GM12878 (cell line): ENCODE data around the gene CLTCL1. TPM values are rescaled to one million over a fixed set of nuclear protein-coding genes. Genes with fewer than 3 reads are reported as not detected.

Experiments used
- ATAC-seq: fragments of 200-7000 bp; cut with Tn5 transposase; 3 replicates; pipeline ENCODE4 v1.9.1; 2020; ENCODE audit warnings: mild to moderate bottlenecking, moderate library complexity
- BruUV-seq: library from RNA; stranded (reverse); fragments of 400-500 nt; replicated peaks from 2 replicates; lab custom pipeline; 2021; lab: Mats Ljungman, UMichigan
- CTCF ChIA-PET: fragments of 300-600 bp; sonication (Branson Sonifier 250); formaldehyde crosslinking; extraction: SDS; loops from one replicate; lab custom pipeline; 2021; ENCODE audit warnings: inconsistent platforms; lab: Yijun Ruan, JAX
- POLR2A ChIA-PET: fragments of 350-600 bp; formaldehyde crosslinking; extraction: SDS; loops from one replicate; lab custom pipeline; 2021; ENCODE audit warnings: inconsistent platforms; lab: Charles Lee
- RAD21 ChIA-PET: fragments of 300-600 bp; sonication (Branson Sonifier 250); formaldehyde crosslinking; loops from one replicate; lab custom pipeline; 2023; ENCODE audit warnings: antibody characterized with exemption; ENCODE audit not compliant: unreplicated experiment; lab: Charles Lee
- SMC1A ChIA-PET: fragments of 300-600 bp; sonication (Branson Sonifier 250); formaldehyde crosslinking; loops from one replicate; lab custom pipeline; 2023; ENCODE audit not compliant: unreplicated experiment, uncharacterized antibody; lab: Charles Lee
- DNase-seq: peaks from one replicate; pipeline ENCODE4 v3.0.0-alpha.2; 2011; ENCODE audit warnings: low read depth, low spot score
- FAIRE-seq: peaks from 3 replicates; lab custom pipeline; 2011; peaks lifted over from hg19 to GRCh38; lab: Jason Lieb, UNC
- H2AFZ ChIP-seq: 2 replicates; pipeline ENCODE4 v1.6.0; 2011; ENCODE audit warnings: low read depth, low read length, control low read depth; ENCODE audit not compliant: control insufficient read depth
- H3K27ac ChIP-seq: 2 replicates; pipeline ENCODE4 v1.5.1; 2011; ENCODE audit warnings: control low read depth; ENCODE audit not compliant: control insufficient read depth, insufficient read depth
- H3K27me3 ChIP-seq, 2 experiments: replicated peaks in 1 of 2; 2 replicates each; pipeline versions ENCODE4 v1.6.0 to v1.6.1; 2011; ENCODE audit warnings: low read length in 1 of 2; ENCODE audit not compliant: control insufficient read depth in 2 of 2, insufficient read depth in 2 of 2
- H3K36me3 ChIP-seq, 2 experiments: 2 replicates each; pipeline ENCODE4 v1.5.1; 2011; ENCODE audit warnings: low read length in 1 of 2; ENCODE audit not compliant: control insufficient read depth in 2 of 2, insufficient read depth in 2 of 2
- H3K4me1 ChIP-seq: 2 replicates; pipeline ENCODE4 v1.6.1; 2011; ENCODE audit warnings: mild to moderate bottlenecking, low read length, moderate library complexity, mixed read lengths; ENCODE audit not compliant: control insufficient read depth, insufficient read depth
- H3K4me2 ChIP-seq: 2 replicates; pipeline ENCODE4 v1.6.0; 2011; ENCODE audit warnings: control low read depth; ENCODE audit not compliant: control insufficient read depth, insufficient read depth
- H3K4me3 ChIP-seq: fragments of 200-600 bp; sonication (generic); 2 replicates; pipeline ENCODE4 v1.5.1; 2016
- H3K79me2 ChIP-seq: 2 replicates; pipeline ENCODE4 v1.6.0; 2011; ENCODE audit warnings: low read length; ENCODE audit not compliant: control insufficient read depth, insufficient read depth
- H3K9ac ChIP-seq: 2 replicates; pipeline ENCODE4 v1.8.0; 2011; ENCODE audit warnings: low read length, control low read depth, mixed read lengths; ENCODE audit not compliant: control insufficient read depth, insufficient read depth
- H3K9me3 ChIP-seq: replicated peaks from 3 replicates; pipeline ENCODE4 v1.5.1; 2011; ENCODE audit warnings: mild to moderate bottlenecking, low read length; ENCODE audit not compliant: control insufficient read depth, insufficient read depth
- H4K20me1 ChIP-seq: 2 replicates; pipeline ENCODE4 v1.6.0; 2011; ENCODE audit not compliant: control insufficient read depth, insufficient read depth
- ASH2L ChIP-seq: fragments of 300-600, 200-600 bp; sonication (generic); IDR thresholded peaks from 2 replicates; pipeline ENCODE4 v1.6.1; 2017; ENCODE audit warnings: low read depth, mild to moderate bottlenecking, borderline replicate concordance
- BRCA1 ChIP-seq: IDR thresholded peaks from 2 replicates; pipeline ENCODE4 v1.6.1; 2011; ENCODE audit warnings: low read depth, low read length, improper control_type of control experiment
- MXI1 ChIP-seq: fragments of 150-350 bp; IDR thresholded peaks from 2 replicates; pipeline ENCODE4 v1.6.1; 2011; ENCODE audit warnings: low read depth, mild to moderate bottlenecking, inconsistent platforms, low read length, improper control_type of control experiment
- MYC ChIP-seq: IDR thresholded peaks from 2 replicates; pipeline ENCODE4 v1.6.1; 2011; ENCODE audit warnings: mild to moderate bottlenecking, low read length, moderate library complexity, inconsistent platforms; ENCODE audit not compliant: insufficient read depth, insufficient replicate concordance, insufficient read length, severe bottlenecking
- PAX5 ChIP-seq: IDR thresholded peaks from 2 replicates; pipeline ENCODE4 v1.6.1; 2011; ENCODE audit warnings: low read depth, low read length, borderline replicate concordance
- PML ChIP-seq: IDR thresholded peaks from 2 replicates; pipeline ENCODE4 v1.6.1; 2012; ENCODE audit warnings: low read length, inconsistent platforms
- RCOR1 ChIP-seq: conservative IDR thresholded peaks from 2 replicates; pipeline ENCODE4 v1.6.1; 2012; ENCODE audit warnings: low read depth, low read length, improper control_type of control experiment
- REST ChIP-seq: IDR thresholded peaks from 2 replicates; pipeline ENCODE4 v1.6.1; 2012; ENCODE audit warnings: mild to moderate bottlenecking, low read depth, low read length
- TAF1 ChIP-seq: IDR thresholded peaks from 2 replicates; pipeline ENCODE4 v1.6.1; 2011; ENCODE audit warnings: mild to moderate bottlenecking, low read depth, low read length, borderline replicate concordance
- TARDBP ChIP-seq: IDR thresholded peaks from 2 replicates; pipeline ENCODE4 v1.6.1; 2016; ENCODE audit warnings: borderline replicate concordance
- USF2 ChIP-seq: IDR thresholded peaks from 2 replicates; pipeline ENCODE4 v1.6.1; 2011; ENCODE audit warnings: low read depth, low read length, improper control_type of control experiment, borderline replicate concordance
- ZNF24 ChIP-seq: fragments of 450-650 bp; IDR thresholded peaks from 2 replicates; pipeline ENCODE4 v1.6.1; 2017; ENCODE audit warnings: antibody characterized with exemption, mild to moderate bottlenecking
- WGBS: methylation state at CpG from one replicate; pipeline ENCODE4 v1.1.6; 2016; ENCODE audit warnings: low lambda C conversion rate; ENCODE audit not compliant: insufficient replicate concordance, insufficient coverage; ENCODE audit errors: missing lambda C conversion rate; 5-methylcytosine and 5-hydroxymethylcytosine counted together
- in situ Hi-C: fragments of 300-500 bp; cut with MboI; formaldehyde crosslinking; loops from 9 replicates; pipeline ENCODE4 v1.14.3; 2018; ENCODE audit warnings: mixed read lengths
- intact Hi-C: fragments of 100-400 bp; cut with micrococcal nuclease; formaldehyde crosslinking; loops from one replicate; pipeline ENCODE4 v1.14.2; 2022; ENCODE audit not compliant: unreplicated experiment
- polyA plus RNA-seq, 11 experiments: library from polyadenylated mRNA; depleted of rRNA in 4 of 11; unstranded in 6 of 11; stranded (reverse) in 5 of 11; fragments of >200 nt; fragmentation: Nextera tagmentation in 4 of 11; fragmentation: Illumina TruSeq in 1 of 11; extraction: Ambion mirVana in 4 of 11; extraction: Trizol in 1 of 11; gene quantifications; 1 replicate in 1 of 11; 2 replicates in 10 of 11; pipeline versions ENCODE4 v1.2.1 to v1.2.3, GENCODE V29; 2011 to 2016; ENCODE audit warnings: inconsistent platforms in 2 of 11, missing spikeins in 2 of 11, low read depth in 1 of 11
- total RNA-seq, 4 experiments: library from RNA; depleted of rRNA in 3 of 4; stranded (reverse); fragments of >200 nt in 3 of 4; fragmentation: Illumina TruSeq in 1 of 4; extraction: Trizol in 1 of 4; gene quantifications; 2 replicates each; pipeline versions ENCODE4 v1.2.1 to v1.2.3, GENCODE V29; 2013 to 2021

CLTCL1 gene
- total and polyA plus RNA-seq, 10 of the 15 experiments (the other 5 are each of a cell fraction or from before 2014, with no cell fraction given): under 0.01 to 0.35 (median 0.12) TPM; not detected in 2

GRCh38 chr22:19139001-19139356 lies 152.5 kb downstream of the CLTCL1 start:
- H3K79me2 ChIP-seq: peaks cover 8% of the 10 kb centered on the region
- intact Hi-C loops: no loop called here
- H3K4me2 ChIP-seq: no peak overlapping the region
- in situ Hi-C loops: no loop called here
- peaks cover 14 to 21% of the 10 kb centered on the region in 2 experiments for H3K36me3 ChIP-seq
- no TSS peak for BruUV-seq
- ATAC-seq (no peak), DNase-seq (no peak)
- RAD21 ChIA-PET: no interaction called here
- H3K27me3 ChIP-seq: no peaks in the 10 kb centered on the region
- no peak for TF ChIP-seq PML
- TF ChIP-seq TAF1: no peak
- TF ChIP-seq MYC: no peak
- no peak for TF ChIP-seq USF2
- TF ChIP-seq ASH2L: no peak
- no peak for TF ChIP-seq ZNF24
- no peak for TF ChIP-seq REST
- no peak for TF ChIP-seq TARDBP
- no peak for TF ChIP-seq BRCA1
- no peak for TF ChIP-seq MXI1
- no peak for TF ChIP-seq RCOR1
- no peak for TF ChIP-seq PAX5
- TF ChIP-seq, all 136 proteins: peak for 0
- ChIA-PET POLR2A (no interaction called here), SMC1A (no interaction called here), CTCF (no interaction called here)
- no peak overlapping the region for H3K9ac ChIP-seq
- no peak overlapping the region for H2AFZ ChIP-seq
- H4K20me1 ChIP-seq: no peaks in the 10 kb centered on the region
- WGBS: 94% methylated on average over 9 of the region's 9 CpGs
- H3K27ac ChIP-seq: no peak overlapping the region
- peaks cover 4% of the 10 kb centered on the region for H3K4me1 ChIP-seq
- H3K9me3 ChIP-seq: no peaks in the 10 kb centered on the region
- no peak overlapping the region for H3K4me3 ChIP-seq
- FAIRE-seq: no peak
